Suppressor macrophage treated with lipopolysaccharide for 4 hours (primary cell): Measurements from ENCODE around the gene ARRDC1.
"Not testable (repeated sequence)": the region's sequence is repeated elsewhere in the genome, so short reads cannot be mapped to it uniquely, and the experiment has no call there.

Experiments used
- DNase-seq: peaks from one replicate; pipeline ENCODE4 v3.0.0-alpha.2; 2020

The ARRDC1 gene

DNA sequence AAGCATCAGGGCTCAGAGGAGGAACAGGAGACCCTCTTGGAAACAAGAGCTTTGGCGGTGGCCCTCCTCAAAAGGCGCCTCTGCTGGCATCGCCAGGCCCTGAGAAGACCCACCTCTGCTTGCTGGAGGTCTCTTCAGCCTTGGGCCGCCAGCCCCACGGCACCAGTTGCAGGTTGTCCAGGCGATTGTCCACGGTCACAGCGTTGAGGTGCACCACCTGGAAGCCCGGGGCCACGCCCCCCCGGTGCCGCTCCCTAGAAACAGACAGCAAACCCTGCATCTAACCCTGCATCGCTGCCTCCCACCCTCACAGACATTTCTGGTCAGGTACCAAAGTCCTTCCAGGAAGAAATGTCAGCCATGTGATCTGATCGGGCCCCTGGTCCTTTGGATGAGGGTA, 18.6 kb upstream of the ARRDC1 start:
- DNase-seq, result no peak

DNA sequence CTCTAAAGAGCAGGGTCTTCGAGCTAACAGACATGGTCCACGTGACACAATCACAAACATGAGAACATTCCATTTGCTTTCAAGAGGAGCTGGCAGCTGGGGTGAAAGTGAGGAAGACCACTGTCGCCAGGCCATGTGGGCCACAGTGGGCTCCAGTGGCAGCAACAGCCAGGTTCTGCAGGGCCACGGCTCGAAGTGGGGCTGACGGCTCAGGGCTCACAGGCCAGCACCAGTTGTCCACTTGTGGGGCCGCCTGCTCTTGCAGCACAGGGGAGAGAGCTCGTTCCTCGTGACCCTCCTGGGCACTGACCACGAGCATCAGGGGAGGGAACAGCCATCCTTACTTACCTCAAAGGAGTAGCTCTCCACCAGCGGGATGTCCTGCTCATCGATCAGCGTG, 17.2 kb upstream of the ARRDC1 start:
- no peak for DNase-seq

DNA sequence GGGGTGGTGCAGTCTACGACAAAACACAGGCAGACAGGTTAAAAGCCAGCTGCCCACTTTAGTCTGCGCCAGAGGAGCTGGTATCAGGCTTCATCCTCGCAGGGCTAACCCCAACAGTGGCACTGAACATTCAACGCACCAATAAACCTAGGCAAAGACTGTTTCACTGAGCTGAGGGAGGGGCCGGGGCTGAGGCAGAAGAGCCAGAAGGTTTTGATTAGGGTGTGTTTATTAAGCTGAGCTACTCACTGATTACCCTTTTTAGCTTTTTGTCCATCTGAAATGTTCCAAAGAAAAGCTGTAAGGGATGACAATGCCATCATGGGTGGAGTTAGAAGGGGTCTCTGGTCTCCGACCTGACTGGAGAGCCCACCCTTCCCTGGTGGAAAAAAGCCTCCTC, 16.6 kb upstream of the ARRDC1 start:
- DNase-seq, result no peak

DNA sequence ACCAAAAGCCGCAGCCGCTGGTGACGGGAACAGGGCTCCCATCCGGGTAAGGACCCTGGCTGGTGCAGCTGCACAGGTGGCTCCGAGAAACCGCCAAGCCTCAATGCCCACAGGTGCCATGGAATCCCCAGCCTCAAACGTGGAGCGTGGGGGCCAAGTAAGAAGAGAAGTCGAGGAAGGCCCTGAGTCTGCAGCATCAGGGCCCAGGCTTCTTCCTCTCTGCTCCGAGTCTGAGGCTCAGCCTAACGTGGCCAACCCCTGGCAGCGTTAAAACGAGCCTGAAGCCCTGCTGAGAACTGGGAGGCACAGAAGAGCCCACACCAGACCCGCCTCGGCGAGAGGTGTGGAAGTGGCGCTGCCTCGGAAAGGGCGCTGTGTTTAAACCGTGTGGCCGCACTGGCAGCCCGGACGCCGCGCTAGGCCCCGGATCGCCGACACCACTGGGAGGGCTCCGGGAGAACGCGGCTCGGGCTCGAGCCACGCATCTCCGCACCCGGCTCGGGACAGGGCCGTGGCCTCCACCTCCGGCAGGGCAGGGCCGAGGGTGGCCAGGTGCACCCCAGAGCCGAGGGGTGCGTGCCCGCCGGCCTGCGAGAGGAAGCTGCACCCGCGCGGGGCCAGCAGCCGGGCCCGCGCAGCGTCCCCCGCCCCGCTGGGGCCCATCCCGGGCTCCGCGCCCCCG, 15.9 kb upstream of the ARRDC1 start:
- DNase-seq, result no peak

DNA sequence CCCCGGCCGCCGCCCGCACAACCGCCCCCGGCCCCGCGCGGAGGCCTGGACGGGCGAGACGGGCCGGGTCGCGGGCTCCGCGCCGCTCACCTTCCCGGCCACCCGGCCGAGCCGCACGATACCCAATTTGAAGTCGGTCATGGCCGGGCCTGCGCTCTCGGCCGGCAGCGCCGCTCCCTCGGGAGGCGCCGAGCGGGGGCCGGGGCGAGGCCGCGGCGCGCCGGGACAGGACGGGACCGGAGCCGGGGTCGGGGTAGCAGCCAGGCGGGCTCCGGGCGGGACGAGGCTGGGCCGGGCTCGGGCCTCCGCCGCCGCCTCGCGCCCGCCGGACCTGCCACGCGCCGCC, 15.4 kb upstream of the ARRDC1 start:
- DNase-seq, result no peak

DNA sequence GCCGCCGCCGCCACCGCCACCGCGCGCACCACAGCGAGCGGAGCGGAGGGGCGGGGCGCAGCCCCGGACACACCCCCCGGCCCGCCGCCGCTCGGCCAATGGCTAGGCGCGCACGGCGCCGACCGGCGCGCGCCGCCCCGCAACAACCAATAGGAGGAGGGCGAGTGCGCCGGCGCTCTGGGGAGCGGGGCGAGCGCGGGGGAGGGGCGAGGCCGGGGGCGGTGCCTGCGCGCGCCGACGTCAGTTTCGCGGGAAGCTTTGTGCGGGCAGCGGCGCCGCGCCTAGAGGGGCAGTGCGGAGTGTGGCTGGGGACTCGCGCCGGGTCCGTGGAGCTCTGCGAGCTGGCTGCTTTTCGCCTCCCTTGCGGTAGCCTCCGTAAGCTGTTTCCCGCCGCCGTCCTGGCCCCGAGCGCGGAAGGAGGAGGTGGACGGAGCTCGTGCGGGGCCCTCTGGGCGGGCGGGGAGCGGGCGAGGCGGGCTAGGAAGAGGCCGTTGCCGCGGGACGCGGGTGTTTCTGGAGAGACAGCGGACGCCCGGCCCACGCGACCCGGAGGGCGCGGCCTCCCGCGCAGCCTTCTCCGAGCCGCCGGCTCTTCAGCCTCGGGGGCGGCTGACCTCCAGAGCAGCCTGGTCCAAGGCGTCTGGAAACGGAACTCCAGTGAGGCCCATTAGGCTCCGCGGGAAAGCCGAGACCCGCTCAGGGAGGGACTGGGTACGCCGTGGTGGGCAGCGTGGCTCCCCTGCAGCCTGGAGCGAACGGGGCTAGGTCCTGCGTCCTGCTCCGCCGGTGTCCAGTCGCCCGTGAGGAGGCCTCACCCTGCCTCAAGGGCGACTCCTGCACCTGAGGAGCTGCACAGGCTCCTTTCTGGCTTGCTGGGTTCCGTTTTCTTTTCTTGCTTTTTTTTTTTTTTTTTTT, 14.8 kb upstream of the ARRDC1 start, which contains the start of gene ZMYND19:
Gene ZMYND19, minus strand, starts transcription at position 44 of the 915 bp plus-strand sequence. CDS start 249 bp downstream, outside the sequence.
- DNase-seq, result peak; percentile 98

DNA sequence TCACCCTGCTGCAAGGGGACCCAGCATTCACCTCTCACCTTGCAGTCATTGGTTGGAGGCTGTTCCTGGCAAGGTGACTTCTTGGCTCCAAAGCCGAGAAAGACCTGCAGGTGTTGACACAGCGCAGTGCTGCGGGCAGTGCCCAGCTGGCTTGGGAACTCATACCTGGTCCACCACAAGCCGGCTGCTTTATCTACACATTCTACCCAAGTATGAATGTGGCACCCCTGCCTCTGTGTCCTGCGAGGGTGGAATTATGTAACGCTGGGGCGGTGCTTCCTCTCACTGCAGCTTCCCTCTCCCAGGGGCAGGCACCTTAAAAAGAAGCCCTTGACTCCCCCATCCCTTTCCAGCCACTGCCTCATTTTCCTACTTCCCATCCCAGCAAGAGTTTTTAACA, 12.7 kb upstream of the ARRDC1 start:
- no peak for DNase-seq

DNA sequence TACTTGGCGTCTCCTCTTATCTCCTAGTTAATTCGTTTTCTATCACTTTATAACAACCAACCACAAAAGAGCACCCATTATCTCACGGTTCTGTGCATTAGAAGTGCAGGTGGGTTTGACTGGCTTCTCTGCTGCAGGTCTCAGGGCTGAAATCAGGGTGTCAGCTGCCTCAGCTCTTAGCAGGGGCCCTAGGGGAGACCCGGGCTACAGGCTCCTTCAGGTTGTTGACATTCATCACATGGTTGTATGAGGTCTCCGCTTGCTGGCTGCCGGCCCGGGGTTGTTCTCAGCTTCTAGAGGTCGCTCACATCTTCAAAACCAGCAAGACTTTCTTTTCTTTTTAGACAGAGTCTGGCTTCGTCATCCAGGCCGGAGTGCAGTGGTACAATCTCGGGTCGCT, 12.3 kb upstream of the ARRDC1 start:
- no peak for DNase-seq

DNA sequence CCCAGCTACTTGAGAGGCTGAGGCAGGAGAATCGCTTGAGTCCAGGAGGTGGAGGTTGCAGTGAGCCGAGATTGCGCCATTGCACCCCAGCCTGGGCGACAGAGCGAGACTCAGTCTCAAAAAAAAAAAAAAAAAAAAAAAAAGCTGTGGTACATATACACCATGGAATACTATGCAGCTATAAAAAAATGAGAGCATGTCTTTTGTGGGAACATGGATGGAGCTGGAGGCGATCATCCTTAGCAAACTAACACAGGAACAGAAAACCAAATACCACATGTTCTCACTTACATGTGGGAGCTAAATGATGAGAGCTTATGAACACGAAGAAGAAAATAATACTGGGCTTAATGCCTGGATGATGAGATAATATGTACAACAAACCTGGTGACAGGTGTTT, 8.9 kb upstream of the ARRDC1 start:
- not testable (repeated sequence) for DNase-seq

DNA sequence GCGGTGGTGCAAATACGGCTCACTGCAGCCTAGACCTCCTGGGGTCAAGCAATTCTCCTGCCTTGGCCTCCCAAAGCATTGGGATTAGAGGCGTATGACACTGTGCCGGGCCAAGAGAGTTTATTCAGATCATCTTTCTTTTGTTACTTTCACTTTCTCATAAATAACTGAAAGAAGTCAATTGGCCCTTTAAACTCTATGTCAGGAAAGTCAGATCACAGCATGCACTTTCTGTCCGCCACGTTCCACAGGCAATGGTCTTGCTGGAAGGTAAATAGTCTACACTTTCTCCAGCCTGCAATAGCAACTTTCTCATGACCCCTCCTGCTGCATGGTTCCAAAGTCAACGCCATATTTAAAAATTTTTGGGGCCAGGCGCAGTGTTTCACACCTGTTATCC, 6.5 kb upstream of the ARRDC1 start:
- DNase-seq, result no peak

DNA sequence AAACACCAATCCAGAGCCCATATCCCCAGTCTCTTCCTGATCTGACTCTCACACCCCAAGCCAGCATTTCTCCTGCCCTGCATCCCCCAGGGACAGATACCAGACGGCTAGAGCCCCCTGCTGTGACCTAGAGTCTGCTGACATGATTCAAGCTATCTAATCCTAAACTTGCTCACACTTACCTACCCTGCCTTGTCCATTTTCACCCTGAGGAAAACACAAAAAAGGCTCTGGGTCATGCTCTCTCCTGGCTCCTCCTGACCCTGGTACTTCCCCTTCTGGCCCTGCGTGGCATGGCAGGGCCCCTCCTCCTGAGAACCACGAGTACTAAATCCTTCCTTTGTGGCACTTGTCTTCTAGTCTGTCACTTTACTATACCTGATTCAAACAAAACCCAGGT, 2.8 kb upstream of the ARRDC1 start:
- DNase-seq, result peak; percentile 58

DNA sequence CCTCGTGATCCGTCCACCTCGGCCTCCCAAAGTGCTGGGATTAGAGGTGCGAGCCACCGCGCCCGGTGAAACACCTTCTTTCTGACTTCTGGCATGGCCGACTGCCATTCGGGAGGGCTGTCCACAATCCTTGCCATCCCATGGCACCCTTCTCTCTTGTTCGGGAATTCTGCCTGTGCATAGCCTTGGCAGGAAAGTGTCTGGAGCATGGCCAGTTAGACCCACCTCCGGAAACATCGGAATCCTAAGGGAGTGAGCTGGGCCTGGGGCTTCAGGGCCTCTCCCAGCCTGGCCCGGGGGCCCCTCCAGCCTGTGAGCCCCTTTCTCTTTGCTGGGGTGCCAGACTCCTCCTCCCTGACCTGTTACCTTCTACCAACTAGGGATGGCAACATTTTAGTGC, 1.6 kb upstream of the ARRDC1 start:
- DNase-seq, result no peak

DNA sequence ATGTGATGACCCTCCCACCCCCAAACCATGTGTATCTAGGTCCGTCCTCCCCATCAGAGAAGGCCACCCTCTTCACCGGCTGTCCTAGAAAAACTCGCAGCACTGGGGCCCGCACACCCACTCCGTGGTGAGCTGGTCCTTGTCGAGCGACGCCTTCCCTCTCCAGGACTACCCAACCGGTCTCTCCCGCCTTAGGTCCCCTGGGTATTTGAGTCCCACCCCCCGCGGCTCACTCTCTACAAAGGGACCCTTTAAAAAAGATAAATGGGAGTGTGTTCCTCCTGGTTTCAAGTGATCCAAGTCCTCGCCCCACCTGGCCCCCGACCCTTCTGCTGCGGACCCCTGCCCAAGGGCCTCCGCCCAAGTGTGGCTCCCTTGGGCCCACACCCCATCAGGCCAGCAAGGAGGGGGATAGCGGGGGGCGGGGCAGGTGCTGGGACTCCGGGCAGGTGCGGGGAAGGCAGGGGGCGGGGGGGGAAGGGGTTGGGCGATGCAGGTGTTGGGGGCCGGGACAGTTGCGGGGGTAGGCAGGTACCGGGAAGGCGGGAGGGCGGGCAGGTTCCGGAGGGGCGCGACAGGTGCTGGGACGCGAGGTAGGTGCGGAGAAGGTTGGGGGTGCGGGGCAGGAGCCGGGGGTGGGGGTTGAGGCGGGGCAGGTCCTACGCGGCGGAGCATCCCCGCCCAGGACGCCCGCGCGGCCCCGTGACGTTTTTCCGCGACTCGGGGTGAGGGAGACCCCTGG, 970 bp upstream of the ARRDC1 start:
- DNase-seq, result no peak

DNA sequence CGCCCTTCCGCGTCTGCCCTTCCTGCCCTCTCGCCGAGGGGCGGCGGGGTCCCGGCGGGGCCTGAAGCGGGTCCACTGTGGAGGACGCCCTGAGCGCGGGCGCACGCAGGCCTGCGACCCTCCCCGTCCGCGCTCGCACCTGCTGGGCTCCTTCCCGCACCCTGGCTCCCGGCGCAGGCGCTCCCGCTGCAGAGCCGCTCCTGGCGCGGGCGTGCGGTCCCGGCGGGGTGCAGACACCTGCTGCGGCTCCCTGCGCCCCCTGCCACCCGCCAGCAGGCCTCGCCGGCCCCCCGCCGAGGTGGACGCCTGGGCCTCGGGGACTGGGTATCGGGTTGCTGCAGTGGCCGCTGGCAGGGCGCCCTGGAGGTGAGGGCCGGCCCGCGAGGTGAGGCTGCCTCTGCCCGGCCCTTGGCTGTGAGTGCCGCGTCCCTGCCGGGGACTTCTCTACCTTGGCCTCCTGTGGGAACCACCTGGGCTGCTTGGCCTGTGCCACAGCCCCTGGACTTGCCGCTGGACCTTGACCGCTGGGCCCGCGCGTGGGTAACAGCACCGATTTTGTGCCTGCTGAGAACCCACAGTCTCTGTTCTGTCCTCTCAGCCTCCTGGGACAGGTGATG, 627 bp downstream of the ARRDC1 start:
- DNase-seq, result no peak

DNA sequence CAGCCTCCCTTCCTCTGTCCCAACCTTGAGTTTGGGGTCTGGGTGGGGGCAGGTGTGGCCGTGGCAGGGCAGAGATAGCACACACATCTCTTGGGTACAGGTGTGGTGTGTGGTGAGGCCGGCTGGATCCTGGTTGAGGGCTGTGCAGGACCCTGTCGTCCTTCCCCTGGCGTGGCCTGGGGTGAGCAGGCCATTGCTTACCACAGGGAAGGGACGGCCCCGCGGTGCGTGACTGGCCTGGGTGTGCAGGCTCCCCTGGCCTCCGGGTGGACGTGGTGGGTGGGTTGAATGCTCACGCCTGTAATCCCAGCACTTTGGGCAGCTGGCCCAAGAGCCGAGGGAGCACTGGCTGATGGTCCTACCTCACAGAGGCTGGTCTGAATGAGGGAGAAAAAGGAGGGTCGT, 1.2 kb downstream of the ARRDC1 start:
- no peak for DNase-seq

DNA sequence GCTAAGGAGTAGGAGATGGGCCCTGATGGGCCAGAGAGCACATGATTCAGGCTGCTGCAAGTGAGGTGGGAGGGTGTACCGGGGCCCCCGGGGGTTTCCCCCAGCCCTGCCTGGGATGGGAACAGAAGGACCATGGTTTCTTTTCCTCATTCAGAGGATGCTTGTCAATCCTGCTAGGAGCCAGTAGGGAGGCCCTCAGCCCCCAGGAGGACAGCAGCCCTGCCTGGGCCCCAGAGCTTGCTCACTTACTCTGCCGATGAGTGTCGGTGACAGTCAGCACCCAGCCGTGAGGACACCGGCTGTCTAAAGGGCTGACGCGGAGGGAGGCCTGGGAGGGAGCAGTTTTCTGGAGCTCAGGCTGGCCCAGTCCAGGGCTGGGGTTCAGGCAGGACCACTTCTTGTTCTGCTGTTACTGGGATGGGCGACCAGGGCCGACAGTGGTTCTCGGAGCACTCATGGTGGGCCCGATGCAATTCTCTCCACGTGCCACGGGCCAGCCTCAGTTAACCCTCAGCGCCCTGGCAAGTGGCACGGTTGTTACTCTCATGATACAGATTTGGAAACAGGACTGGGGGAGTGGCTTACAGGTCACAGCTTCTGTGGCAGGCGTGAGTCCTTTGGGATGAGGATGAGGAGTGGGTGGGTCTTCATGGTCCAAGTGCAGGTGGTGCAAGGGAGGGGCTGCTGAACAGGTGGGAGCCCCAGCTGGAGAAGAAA, 1.8 kb downstream of the ARRDC1 start:
- peak; percentile 78 for DNase-seq

DNA sequence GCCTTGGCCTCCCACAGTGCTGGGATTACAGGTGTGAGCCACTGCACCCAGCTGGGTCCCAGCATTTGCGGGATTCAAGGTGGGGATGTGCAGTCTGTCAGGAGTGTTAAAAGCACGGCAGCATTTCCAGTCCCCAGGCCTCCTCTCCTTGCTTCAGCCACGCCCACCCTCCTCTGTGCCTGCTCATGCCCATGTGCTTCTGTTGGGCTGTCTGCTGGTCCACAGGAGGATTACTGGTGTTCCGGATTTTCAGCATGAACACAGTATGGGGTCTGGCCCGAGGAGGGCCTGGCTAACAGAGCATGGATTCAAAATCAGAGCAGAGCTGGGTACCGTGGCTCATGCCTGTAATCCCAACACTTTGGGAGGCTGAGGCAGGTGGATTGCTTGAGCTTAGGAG, 5.5 kb downstream of the ARRDC1 start:
- DNase-seq, result no peak

DNA sequence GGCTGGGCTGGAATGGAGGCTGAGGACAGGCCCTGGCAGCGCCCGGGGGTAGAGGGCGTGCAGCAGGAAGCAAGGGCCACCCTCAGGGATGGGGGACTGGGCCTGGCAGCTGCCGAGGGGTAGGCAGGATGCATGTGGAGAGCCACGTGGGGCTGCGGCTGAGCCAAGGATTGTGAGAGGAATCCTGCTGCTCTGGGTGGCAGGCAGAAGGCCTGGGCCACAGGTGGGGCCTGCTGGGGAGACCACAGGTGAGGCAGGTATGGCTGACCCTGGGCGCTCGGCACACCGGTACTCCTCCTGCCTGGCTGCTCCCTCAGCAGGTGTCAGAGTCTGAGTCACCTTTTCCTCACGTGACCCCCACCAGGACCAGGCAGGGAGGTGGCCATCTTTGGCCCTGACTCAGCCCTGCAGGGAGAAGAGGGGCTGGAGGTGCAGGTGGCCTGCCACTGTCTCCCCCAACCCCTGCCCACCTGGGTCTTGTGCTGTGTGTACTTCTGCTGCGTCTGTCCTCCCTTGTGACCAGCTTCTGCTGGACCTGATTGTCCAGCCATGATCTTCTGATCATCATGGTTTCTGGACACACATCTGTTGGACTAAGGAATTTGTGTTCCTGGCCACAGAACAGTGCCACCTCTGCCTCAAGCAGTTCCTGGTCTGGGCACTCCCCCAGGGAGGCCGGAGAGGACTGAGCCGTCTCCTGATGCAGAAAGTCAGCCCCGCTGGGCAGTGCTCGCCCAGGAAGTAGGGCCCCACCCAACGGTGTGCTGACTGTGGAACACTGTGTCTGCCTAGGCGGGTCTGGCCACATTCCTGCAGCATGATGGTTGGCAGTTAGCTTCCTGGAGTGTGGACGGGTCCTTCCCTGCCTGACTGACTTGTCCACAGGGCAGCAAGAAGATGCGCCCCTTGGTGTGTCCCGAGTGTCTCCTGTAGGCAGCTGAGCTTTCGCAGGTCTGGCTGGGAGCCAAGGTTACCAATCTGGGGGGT, 6.4 kb downstream of the ARRDC1 start:
- DNase-seq, result no peak

DNA sequence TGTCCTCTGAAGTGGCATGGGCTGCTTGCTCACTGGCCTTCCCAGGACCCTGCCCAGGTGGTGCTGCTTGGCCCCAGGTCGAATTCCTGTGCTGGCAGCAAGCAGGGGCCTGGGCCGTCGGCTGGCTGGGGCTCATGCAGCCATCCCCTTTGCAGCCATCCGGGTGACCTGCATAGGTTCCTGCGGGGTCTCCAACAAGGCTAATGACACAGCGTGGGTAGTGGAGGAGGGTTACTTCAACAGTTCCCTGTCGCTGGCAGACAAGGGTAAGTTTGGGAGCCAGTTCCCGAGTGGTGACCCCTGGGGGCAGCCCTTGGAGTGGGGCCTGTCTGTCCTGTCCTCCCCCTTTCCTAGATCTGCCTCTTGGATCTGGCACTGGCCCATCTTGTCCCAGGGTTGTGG, 7.3 kb downstream of the ARRDC1 start:
- no peak for DNase-seq

DNA sequence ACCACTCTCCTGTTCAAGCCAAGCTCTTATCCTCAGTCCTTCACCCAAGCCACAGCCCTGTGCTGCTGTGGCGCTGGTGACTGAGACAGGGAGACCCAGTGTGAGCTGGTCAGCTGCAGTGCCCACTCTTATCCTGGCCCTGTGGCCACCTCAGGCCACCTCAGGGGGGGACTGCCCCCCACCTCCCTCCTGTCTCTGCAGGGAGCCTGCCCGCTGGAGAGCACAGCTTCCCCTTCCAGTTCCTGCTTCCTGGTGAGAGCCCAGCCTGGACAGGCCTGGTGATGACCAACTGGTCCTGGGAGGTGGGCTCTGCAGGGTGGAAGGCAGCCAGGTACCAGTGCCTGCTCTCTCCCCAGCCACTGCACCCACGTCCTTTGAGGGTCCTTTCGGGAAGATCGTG, 7.8 kb downstream of the ARRDC1 start:
- no peak for DNase-seq
